ENCODE results near the gene MLF2. TPM values are rescaled to one million over a fixed set of nuclear protein-coding genes. Genes with fewer than 3 reads are reported as not detected.
A peak's percentile ranks its signal among the peaks of the same experiment; 100 is the strongest.

MLF2 gene
- total RNA-seq, 4 donors from 2014 or later, result 140 to 290 (median 216) TPM

DNA sequence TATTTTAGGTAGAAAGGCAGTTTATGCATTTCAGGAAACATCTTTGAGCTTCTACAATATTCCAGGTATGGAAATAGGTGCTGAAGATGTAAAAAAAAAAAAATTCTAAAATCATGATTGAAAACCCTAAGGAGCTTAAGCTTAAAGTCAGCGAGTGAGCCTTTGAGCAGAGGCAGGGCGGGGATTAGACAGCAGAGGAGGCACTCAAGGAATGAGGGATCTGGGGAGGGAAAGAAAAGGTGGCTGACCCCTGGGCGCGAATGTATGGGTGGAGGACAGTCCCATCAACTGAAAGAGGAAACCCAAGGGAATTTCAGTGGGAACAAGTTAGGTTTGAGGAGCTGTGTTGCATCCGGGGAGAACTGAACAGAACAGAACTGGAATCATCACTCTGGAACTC, 6.8 kb upstream of the MLF2 start:
- Histone ChIP-seq H3K4me1 (peaks cover 0 to 25% (median 10%) of the 10 kb centered on the region in 3 donors), H3K36me3 (no peaks in the 10 kb centered on the region), H3K4me3 (no peak overlapping the region), H3K27ac (no peak overlapping the region), H3K9me3 (no peaks in the 10 kb centered on the region), H3K27me3 (no peaks in the 10 kb centered on the region)
- ATAC-seq, result no peak
- WGBS, 2 donors (ENCODE audit: low coverage in 1 of 2), result 88 to 90% methylated on average over 3 to 5 of the region's 5 CpGs
- no peak for TF ChIP-seq POLR2AphosphoS5 (IDR thresholded peaks at IDR 0.05)
- TF ChIP-seq CTCF (IDR thresholded peaks at IDR 0.05), result no peak
- no peak for TF ChIP-seq EP300 (IDR thresholded peaks at IDR 0.05)
- no peak for TF ChIP-seq POLR2A (IDR thresholded peaks at IDR 0.05)

- Histone ChIP-seq H3K36me3 (no peaks in the 10 kb centered on the region), H3K4me3 (no peak overlapping the region), H3K4me1 (peaks cover 0 to 26% (median 7%) of the 10 kb centered on the region in 3 donors), H3K27me3 (no peaks in the 10 kb centered on the region), H3K9me3 (no peaks in the 10 kb centered on the region), H3K27ac (no peak overlapping the region)
- no peak for ATAC-seq
- WGBS, 2 donors (ENCODE audit: low coverage in 1 of 2), result 78 to 80% methylated on average over 9 of the region's 9 CpGs
- TF ChIP-seq EP300 (IDR thresholded peaks at IDR 0.05) (no peak), CTCF (IDR thresholded peaks at IDR 0.05) (no peak), POLR2A (IDR thresholded peaks at IDR 0.05) (no peak), POLR2AphosphoS5 (IDR thresholded peaks at IDR 0.05) (no peak)
Measured at GRCh38 chr12:6758506-6759095, 5.7 kb upstream of the MLF2 start.

GRCh38 chr12:6757028-6757690, 4.2 kb upstream of the MLF2 start:
- no peaks in the 10 kb centered on the region for H3K36me3 ChIP-seq
- no peak for TF ChIP-seq POLR2A (IDR thresholded peaks at IDR 0.05)
- no peak for TF ChIP-seq POLR2AphosphoS5 (IDR thresholded peaks at IDR 0.05)
- no peak for TF ChIP-seq CTCF (IDR thresholded peaks at IDR 0.05)
- no peak for TF ChIP-seq EP300 (IDR thresholded peaks at IDR 0.05)
- no peaks in the 10 kb centered on the region for H3K9me3 ChIP-seq
- H3K27me3 ChIP-seq, result no peaks in the 10 kb centered on the region
- 83 to 90% methylated on average over 1 to 8 of the region's 8 CpGs for WGBS, 2 donors (ENCODE audit: low coverage in 1 of 2)
- ATAC-seq, result no peak
- no peak overlapping the region for H3K27ac ChIP-seq
- no peak overlapping the region for H3K4me3 ChIP-seq
- peaks cover 0 to 19% (median 5%) of the 10 kb centered on the region in 3 donors for H3K4me1 ChIP-seq

DNA sequence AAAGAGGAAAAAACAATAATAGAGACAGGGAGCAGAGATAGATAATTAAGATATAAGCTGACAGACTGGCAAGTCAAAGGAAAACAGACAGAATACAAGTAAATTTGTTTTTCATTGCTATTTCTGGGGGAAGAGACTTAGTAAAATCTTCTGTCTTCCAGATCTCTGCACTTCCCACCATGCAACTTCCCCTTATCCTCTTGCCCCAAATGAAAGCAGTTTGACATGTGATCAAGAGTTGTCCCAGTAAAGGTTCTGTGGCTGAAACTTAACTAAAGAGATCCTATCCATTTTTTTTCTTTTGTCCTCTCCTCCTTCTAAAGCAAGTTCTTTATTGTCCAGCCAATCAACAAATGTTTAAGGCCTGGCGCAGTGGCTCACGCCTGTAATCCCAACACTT, 1.5 kb upstream of the MLF2 start:
- TF ChIP-seq EP300 (IDR thresholded peaks at IDR 0.05) (no peak), POLR2A (IDR thresholded peaks at IDR 0.05) (no peak), POLR2AphosphoS5 (IDR thresholded peaks at IDR 0.05) (no peak), CTCF (IDR thresholded peaks at IDR 0.05) (no peak)
- Histone ChIP-seq H3K36me3 (peaks cover 0 to 26% of the 10 kb centered on the region in 2 donors), H3K27ac (peak overlapping the region in 3 of 4 donors; percentile 95 to 99 (median 98)), H3K4me1 (peaks cover 0 to 44% (median 10%) of the 10 kb centered on the region in 3 donors), H3K9me3 (no peaks in the 10 kb centered on the region), H3K4me3 (no peak overlapping the region), H3K27me3 (no peaks in the 10 kb centered on the region)
- no peak for ATAC-seq
- WGBS, 2 donors (ENCODE audit: low coverage in 1 of 2), result 83% methylated on average over 2 of the region's 2 CpGs; no CpG with 5 or more reads in 1 of the 2 donors
